HG02798 (cell line): ENCODE results near the gene GALNTL6.

ENCODE experiments used
- ATAC-seq: cut with Tn5 transposase; IDR thresholded peaks from one replicate; pipeline ENCODE4 v1.9.1; 2021; ENCODE audit warnings: mild to moderate bottlenecking; ENCODE audit not compliant: unreplicated experiment, poor library complexity

Gene GALNTL6

DNA sequence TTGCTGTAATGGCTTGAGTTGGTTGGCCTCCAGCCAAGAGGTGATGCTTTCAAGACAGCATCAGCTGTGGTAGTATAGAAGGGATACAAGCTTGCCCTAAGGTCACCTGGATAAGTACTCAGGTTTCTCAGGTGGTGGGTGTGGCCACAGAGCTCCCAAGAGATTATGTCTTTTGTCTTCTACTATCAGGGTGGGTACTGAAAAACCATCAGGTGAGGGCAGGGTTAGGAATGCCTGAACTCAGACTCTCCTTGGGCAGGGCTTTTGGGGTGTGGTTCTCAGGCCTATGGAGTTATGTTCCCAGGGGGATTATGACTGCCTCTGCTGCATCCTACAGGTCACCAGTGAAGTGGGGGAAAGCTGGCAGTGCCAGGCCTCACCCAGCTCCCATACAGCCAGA, 700.8 kb downstream of the GALNTL6 start:
- ATAC-seq = no peak

DNA sequence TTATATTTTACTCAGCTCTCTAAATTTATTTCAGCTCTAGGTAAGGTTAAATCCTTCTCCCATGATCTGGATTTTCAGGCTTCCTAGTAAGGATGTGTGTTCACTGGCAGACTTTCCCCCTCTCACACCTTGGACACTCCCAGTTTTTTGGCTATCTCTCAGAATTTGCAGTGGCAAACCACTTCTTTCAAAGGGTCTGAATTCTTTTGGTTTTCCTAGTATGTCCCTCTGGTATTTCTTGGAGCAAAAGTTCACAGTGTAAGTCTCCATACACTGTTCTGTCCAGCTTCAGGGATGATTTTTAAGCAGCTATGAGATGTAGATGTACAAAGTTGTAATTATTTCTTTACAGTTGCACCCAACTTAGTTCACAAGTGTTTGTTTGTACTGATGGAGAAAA, 701.6 kb downstream of the GALNTL6 start:
- ATAC-seq = no peak

DNA sequence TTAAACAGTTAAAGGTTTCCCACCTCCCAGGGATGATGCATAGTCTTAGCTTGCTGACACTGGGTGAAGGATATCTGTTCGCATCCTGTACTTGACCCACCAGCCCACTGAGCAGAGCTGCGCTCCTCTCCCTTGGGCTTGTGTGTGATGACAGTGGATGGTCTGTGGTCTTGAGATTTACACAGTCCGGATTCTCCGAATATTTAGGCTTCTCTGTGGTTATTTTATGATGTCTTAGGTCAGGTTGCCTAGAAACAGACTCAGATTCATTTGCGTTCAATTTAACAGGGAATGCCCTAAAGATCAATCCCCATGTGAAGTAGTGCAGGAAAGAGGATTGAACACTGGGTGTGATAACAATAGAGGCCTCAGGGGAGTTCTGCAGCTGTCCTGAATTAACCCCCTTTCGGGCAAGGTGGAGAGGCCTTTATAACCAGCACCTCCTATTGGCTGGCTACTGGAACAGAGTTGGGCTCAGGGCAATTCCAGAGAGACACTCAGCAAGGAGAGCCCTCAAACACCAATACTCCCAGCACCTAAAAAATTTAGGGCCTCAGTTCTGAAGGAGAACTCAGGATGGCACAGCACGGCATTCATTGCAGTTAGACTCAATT, 702.2 kb downstream of the GALNTL6 start:
- ATAC-seq = no peak

DNA sequence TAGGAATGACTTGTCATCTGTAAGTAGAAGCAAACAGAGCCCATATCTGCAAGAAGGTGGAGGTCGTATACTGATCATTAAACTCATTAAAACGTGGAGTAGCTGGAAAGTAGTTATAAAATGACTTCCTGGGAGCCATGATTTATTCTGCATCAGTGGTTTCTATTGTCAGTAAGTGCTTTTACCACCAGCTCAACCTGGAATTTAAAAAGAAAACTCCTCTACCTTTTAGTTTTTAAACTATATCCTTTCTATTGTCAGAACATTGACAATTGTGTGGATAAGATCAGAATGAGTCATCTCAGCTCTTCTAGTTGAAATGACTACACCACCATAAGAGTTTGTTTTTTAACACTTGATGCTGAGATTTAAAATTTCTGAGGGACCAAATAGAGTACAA, 704.2 kb downstream of the GALNTL6 start:
- ATAC-seq = no peak

DNA sequence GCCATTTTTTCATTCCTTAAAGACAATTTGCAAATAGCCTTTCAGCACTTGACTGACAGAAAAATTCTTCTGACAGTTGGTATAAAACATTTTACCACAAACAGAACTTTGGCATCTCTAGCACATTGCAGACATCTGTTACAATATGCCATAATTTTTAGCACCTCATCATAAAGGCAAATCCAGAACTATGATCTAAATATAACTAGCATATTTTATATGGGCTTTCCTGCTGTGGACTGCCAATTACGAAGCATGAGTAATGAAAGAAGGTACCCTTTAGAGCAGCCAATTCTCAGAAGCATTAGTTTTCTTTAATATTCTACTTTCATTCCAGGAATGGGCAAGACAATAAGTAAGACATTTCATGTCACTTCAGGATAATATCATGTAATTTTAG, 708.0 kb downstream of the GALNTL6 start:
- ATAC-seq = no peak

DNA sequence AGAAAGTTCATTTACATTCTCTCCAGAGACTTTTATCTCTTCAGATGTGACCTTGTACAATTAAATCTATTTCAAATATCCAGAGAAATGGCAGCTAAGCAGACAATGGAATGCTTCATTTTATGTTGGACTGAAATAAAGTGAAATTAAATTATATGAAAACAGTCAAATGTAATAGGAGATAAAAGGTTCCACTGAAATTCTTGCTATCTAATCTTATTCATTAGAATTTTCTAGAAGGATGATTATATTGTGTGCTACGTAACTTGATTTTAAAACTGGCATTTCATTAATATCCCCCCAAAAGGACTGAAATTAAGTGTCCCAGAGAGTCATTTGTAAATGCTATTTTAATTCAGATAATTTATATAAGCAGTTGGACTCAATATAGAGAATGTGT, 708.5 kb downstream of the GALNTL6 start:
- ATAC-seq = no peak

DNA sequence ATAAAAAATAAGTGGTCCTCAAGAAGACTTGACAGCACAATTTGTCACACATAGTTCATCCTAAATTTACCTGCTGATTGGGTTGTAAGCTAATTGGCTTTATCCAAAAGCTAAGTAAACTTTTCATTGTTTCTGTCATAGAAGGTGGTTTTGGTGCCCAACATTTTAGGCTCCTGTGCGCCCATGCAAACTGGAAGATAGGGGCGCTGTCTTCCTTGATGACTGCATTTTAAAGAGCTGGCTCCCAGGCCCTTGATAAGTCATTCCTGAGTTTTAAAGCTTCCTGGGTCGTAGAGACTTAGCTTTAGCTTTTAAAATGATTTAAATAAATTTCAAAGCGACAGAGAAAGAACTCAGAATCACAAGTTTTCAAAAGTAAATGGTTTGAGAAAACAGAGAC, 730.0 kb downstream of the GALNTL6 start:
- no peak for ATAC-seq

DNA sequence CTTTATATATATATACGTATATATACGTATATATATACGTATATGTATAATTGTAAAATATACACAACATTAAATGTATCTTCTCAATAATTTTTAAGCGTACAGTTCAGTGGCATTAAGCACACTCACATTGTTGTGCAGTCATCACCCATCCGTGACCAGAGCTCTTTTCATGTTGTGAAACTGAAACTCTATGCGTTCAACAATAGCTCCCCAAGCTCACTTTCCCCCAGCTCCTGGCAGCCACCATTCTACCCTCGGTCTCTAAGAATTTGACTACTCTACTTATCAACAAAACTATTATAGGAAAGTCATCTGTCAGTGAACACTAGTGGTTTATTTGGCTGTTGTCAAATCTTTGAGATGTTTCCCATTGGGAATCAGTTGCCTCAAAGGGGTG, 733.6 kb downstream of the GALNTL6 start:
- peak; percentile 88 for ATAC-seq

DNA sequence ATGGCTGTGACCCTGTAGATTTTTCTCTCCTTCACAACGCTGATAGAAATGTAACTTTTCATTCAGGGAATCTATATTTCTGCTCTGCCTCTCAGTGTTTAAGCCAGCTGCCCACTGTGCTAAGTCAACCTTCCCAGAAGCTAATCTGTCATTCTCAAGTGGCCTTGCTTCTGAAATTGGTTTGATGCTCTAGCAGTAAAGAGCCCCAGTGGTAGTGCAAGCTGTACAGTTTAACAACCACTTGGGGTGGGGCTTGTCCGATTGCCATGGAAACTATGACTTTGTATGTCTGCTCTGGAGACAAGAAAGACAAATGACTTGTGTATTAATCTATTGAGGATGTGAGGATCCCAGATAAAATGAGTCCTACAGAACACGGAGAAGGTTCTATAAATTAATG, 734.5 kb downstream of the GALNTL6 start:
- ATAC-seq = no peak

DNA sequence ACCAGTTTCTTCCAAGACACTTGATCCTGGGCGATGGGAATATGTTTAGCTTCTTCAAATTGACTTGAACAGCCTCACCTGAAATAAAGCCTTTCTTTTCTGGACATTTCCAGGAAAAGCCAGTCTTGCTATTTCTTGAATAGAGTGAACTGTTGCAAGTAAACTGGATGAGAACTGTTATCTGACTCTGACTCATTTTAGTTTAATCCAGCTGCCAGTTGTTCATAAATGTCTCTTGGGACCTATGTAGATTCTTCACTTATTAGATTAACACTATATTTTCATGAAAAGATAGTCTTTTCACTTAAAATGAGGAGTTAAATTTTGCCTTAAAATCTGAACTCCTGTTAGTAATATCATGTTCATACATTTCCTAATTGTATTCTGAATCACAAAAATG, 740.0 kb downstream of the GALNTL6 start:
- ATAC-seq = no peak

DNA sequence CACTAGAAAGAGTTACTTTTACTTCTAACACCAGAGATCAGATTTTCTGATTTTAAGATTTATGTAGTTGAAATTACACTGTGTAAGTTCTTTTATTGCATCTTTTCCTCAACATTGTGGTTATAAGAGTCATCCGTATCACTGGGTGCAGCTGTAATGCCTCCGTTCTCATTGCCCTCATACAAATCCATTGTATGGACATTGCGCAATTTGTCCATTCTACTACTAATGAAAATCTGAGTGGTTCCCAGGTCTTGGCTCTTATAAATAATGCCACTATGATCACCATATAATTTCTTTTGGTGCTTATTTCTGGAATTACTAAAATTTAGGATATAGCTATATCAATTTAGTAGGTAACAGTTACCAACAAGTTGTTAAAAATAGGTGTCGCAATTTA, 741.4 kb downstream of the GALNTL6 start:
- no peak for ATAC-seq

DNA sequence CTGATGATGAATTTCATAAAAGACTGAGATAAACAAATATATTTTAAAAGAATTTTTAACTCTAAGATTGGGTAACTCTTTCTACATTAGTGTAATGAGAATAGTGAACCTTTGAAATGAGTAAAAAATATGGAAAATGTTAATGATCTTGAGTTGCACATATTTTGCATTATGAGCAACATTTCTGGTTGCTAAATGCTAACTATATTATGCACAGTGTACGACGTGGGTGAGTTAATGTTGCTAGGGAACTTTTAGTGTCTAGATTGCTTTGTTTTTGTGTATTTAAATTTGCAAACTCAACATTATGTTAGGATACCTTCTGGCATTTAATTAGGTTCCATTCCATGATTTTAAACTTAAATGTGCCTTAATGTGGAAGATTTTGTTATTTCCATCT, 742.5 kb downstream of the GALNTL6 start:
- ATAC-seq = no peak

DNA sequence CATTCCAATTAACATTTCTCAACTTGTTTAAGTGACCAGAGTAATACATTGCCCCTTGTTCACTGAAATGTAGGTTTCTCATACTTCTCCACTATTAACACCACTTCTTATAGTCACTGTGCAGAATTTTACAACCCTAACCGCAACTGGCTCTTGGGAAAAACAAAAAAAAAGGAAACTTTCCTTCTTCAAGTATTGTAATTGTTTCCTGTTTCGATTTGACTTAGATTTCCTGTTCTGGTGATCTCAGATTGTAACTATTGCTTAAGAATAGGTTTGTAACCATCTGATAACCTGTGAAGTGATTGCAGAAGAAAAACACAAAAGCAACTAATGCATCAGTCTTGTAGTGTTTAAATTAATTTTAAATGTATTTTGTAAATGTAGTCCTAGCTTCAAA, 760.7 kb downstream of the GALNTL6 start:
- no peak for ATAC-seq

DNA sequence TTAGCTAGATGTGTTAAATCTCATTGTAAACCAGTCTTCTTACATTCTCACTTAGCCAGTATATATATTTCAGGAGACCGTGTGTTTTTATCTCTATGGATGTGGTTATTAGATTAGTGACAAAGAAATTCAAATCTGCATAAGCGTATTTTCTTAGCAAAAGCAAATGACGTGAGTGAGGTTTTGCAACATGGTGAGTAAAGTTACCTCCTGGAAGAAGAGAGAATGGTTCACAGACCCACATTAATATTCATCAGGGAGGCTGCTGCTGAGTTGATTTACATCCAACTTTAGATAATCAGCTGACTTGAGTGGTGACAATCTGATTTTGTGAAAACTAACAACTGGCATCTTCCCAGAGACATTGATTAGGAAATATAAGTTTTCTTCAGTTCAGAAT, 765.5 kb downstream of the GALNTL6 start:
- ATAC-seq = no peak

DNA sequence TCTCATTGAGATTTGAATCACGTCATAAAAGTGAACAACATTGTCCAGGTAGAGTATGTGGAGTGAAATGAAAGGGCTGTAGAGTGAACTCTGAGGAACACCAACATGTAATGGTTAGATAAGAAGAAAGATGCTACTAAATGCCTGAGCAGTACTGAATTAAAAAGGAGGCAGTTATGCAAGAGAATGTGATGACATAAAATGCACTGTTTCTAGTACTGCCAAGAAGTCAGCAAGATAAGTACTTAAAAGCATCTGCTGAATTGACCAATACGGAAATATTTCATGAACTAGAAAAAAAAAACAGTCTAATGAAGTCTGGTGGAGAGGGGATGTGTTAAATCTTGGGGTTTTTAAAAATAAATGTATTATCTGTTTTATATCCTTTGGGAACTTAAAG, 771.6 kb downstream of the GALNTL6 start:
- ATAC-seq = no peak

DNA sequence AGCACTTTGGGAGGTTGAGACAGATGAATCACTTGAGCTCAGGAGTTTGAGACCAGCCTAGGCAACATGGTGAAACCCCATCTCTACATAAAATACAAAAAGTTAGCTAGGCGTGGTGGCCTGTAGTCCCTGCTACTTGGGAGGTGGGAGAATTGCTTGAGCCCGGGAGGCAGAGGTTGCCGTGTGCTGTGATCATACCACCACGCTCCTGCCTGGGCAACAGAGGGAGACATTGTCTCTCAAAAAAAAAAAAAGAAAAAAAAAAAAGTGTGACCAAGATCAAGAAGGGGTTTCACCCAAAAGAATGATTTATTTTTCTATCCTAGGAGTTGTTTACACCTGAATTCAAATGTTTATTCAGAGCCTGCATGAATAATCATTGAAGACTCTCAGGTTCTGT, 783.0 kb downstream of the GALNTL6 start:
- no peak for ATAC-seq

DNA sequence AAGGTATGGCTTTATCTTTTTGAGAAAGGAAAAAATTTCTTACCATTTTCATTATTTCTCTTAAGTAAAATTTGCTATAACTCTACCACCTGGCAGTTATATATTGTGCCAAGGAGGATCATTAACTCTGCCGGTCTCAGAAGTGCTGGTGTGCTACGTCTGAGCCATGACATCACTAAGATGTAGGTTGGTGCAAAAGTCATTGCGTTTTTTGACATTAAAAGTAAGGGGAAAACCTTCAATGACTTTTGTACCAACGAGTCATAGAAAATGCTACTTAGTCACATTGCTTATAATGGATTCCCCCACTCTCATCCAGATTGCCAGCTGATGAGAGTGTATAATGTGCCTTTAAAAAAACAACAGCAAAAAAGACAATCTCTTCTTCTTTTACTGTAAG, 786.4 kb downstream of the GALNTL6 start:
- ATAC-seq = no peak

DNA sequence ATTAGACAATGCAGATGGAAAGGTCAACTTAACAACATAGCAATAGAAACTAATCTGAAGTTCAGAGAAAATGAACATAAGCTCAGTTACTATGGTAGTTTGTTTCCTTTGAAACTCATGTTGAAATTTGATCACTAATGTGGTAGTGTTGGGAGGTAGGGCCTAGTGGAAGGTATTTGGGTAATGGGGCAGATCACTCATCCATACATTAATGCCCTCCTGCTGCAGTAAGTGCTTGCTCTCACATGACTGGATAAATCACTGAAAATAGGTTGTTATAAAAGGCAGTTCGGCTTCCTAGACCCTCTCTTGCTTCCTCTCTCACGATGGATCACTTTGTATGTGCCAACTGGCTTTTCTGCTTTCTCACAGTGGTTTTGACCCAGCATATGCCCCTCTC, 788.0 kb downstream of the GALNTL6 start:
- ATAC-seq = no peak

DNA sequence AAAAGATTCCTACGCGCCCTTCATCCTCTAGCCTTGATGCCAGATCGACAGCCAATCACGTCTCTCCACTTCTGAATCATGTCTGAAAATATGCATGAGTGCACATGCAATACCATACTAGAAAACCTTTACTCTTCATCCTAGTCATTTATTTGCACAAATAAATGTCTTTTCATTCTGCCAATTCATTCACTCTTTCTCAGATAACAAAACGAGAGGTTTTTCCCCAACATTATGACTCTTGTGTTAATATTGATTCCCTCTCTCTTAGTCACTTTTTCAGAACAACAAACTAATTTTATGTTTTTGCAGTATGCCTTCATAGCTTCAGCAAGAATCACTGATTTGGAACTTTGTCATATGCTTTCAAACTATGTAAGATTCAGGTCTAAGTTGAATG, 806.0 kb downstream of the GALNTL6 start:
- no peak for ATAC-seq

DNA sequence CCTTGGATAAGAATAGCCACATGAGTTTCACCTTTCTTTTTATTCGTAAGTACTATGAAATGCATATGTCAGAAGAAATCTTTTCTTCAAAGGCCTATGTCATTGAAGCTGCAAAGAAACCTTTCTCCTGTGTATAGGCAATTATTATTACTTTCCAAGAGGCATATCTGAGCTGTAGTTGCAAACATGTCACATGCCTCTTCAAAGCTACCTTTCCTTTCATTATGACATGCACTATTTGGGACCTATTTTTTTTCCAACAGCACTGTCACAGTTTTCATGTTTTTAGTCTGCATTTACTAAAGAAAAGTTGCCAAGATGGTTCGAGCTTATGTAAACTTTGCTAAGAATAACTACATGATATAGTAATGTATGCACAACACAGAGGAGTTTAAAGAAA, 806.6 kb downstream of the GALNTL6 start:
- ATAC-seq = no peak

DNA sequence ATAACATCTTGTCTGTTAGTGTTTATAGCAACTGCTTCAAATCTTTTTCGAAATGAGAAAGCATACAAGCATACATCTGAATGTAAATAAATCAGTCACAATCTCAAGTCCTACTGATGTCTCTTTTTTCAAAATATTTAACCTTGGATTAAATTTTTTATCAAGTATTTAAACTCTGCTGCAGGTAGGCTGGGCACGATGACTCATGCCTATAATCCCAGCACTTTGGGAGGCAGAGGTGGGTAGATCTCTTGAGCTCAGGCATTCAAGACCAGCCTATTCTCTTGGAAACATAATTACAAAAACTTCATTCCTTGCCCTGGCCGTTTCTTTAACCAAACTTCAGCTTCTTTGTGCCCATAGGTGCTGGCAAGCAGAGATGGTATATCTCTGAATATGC, 815.1 kb downstream of the GALNTL6 start:
- ATAC-seq = no peak

DNA sequence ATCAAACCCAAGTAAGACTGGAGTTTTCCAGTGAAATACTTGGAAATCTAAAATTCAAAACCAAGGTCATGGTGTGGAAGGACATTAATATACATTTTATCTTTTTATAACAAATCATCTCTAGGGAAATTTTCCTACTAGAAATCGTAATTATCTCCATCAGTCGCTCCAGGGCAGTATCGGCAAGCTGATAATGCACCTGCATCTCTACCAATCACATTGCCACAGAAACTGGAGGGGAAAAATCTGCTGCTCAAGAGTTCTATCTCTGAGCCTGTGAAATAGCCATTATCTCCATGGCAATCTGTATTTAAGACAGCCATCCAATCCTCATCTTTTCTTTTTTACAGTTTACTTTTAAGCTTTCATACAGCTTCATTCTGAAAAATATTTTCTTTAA, 817.1 kb downstream of the GALNTL6 start:
- ATAC-seq = no peak

DNA sequence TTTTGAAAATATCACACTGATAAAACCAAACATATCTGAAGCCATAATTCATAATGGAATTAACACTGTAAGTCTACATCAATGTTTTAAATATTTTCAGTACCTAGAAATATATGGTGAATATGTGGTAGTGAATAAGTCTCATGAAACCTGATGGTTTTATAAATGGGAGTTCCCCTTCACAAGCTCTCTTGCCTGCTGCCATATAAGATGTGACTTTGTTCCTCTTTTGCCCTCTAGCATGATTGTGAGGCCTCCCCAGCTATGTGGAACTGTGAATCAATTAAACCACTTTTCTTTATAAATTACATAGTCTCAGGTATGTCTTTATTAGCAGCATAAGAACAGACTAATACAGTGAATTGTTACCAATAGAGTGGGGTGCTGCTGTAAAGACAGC, 818.6 kb downstream of the GALNTL6 start:
- no peak for ATAC-seq
